Activated naive CD8-positive, alpha-beta T cell treated with anti-CD3 and anti-CD28 coated beads, Interleukin-2, amount 10 ng/mL, durations not matched to agents 7 days and 5 days (primary cell): ENCODE results near the gene MMP15. TPM values are rescaled to one million over a fixed set of nuclear protein-coding genes. Genes with fewer than 3 reads are reported as not detected.

ENCODE experiments used
- ATAC-seq: fragments of 150-1000 bp; cut with Tn5 transposase; one replicate; pipeline ENCODE4 v1.10.0; 2021; ENCODE audit warnings: low read depth, moderate library complexity
- POLR2A ChIA-PET: fragments of 350-600 bp; sonication (Branson Sonifier 250); formaldehyde crosslinking; loops from one replicate; lab custom pipeline; 2021; ENCODE audit warnings: antibody characterized with exemption; lab: Charles Lee
- DNase-seq: peaks from one replicate; pipeline ENCODE4 v3.0.0; 2021
- H3K27ac Mint-ChIP-seq: one replicate; pipeline ENCODE4 v1.8.0; 2022; ENCODE audit warnings: mild to moderate bottlenecking, mixed read lengths
- H3K27me3 Mint-ChIP-seq: one replicate; pipeline ENCODE4 v1.8.0; 2022; ENCODE audit warnings: mild to moderate bottlenecking, moderate library complexity, mixed read lengths
- H3K36me3 Mint-ChIP-seq: one replicate; pipeline ENCODE4 v1.8.0; 2021; ENCODE audit warnings: mild to moderate bottlenecking, mixed read lengths
- H3K4me1 Mint-ChIP-seq: one replicate; pipeline ENCODE4 v1.8.0; 2021; ENCODE audit warnings: mixed read lengths
- H3K4me3 Mint-ChIP-seq: one replicate; pipeline ENCODE4 v1.8.0; 2022; ENCODE audit warnings: mild to moderate bottlenecking, moderate library complexity, mixed read lengths
- H3K9me3 Mint-ChIP-seq: one replicate; pipeline ENCODE4 v1.8.0; 2021; ENCODE audit warnings: mixed read lengths
- total RNA-seq, 2 experiments: library from RNA; stranded (reverse); gene quantifications; one replicate each; pipeline ENCODE4 v1.2.3, GENCODE V29; 2021

MMP15 gene
- total RNA-seq, 2 experiments from 2014 or later: 0.61 to 0.62 TPM

DNA sequence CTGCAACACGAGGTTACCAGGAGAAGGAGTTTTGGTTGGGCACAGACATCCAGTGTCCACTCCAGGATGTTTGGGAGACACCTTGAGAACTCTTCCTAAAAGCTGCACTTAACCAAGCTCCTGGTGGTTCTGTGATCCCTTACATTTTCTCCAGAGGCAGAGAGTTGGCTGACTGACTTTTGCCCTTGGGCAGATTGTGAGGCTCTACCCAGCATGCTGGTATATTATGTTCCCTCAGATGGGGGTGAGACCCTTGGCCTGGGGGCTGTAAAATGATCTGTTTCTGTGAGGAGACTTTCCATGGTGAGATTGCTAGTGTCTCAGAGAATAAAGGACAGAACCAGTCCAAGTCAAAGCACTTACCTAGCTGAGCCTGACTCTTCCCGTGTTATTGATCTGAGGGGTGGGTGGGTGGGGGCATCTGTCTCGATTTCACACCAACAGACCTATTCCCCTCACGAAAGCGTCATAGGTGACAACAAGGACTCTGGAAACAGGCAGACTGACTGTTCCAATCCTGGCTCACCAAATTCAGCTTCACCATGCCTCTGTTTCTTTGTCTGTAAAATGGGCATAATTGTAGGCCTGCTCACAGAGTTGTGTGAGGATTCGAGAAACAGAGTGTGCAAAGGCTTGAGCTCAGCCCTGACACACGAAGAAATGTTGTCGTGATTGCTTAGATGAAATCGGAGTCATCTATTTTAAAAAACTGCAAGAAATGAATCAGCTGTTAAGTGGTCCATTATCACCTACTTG lies 12.2 kb upstream of the MMP15 start:
- POLR2A ChIA-PET: no interaction called here
- Mint-ChIP-seq H3K27me3 (no peaks in the 10 kb centered on the region), H3K9me3 (no peaks in the 10 kb centered on the region), H3K4me1 (peaks cover 2% of the 10 kb centered on the region), H3K27ac (no peak overlapping the region), H3K36me3 (peaks cover 7% of the 10 kb centered on the region), H3K4me3 (no peak overlapping the region)
- DNase-seq (no peak), ATAC-seq (no peak)

DNA sequence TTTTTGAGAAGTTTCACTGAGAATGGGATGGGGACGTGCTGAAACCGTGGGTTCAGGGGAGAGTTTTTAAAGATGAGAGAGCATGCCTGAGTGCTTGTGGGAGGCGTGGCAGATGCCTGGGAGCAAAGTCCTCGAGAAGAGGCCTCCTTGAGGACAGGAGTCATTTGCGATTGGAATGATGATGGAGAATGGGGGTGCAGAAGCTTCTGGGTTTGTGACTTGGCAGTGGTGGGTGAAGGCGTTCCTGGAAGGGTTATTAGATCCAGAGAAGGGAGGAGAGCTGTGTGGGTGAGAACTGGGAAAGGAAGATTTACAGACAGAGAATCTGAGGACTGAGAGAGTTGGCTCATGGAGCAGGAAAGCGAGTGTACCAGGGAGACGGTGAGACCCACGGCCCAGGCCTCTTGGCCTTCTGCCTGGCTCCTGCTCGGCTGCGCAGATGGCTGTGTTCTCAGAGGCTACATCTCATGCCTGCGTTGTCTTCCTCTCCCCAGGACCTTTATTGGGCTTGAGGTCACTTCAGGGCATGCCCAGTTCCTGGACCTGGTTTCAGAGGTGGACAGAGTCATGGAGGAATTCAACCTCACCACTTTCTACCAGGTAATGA lies 8.6 kb upstream of the MMP15 start:
- H3K27me3 Mint-ChIP-seq: no peaks in the 10 kb centered on the region
- H3K4me3 Mint-ChIP-seq: no peak overlapping the region
- ATAC-seq (no peak), DNase-seq (no peak)
- POLR2A ChIA-PET: no interaction called here
- H3K27ac Mint-ChIP-seq: no peak overlapping the region
- peaks cover 7% of the 10 kb centered on the region for H3K4me1 Mint-ChIP-seq
- no peaks in the 10 kb centered on the region for H3K9me3 Mint-ChIP-seq
- H3K36me3 Mint-ChIP-seq: peaks cover 7% of the 10 kb centered on the region

DNA sequence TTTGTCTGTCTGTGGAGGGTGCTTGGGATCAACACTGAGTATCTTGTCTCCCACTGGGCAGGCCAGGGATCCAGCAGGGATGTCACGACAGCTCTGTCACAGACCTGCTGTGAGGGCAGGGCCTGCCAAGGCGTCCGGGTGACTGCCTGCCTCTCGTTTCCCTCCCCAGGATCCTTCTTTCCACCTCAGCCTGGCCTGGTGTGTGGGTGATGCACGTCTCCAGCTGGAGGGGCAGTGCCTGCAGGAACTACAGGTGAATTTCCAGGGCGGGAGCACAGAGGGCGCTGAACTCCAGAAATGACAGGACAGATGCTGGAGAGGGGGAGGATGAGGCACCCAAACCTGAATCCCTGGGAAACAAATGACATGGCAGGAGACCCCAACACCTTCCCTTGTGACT lies 6.8 kb upstream of the MMP15 start:
- Mint-ChIP-seq H3K27me3 (no peaks in the 10 kb centered on the region), H3K9me3 (no peaks in the 10 kb centered on the region), H3K27ac (no peak overlapping the region), H3K4me3 (no peak overlapping the region), H3K36me3 (peaks cover 7% of the 10 kb centered on the region), H3K4me1 (peaks cover 10% of the 10 kb centered on the region)
- POLR2A ChIA-PET: no interaction called here
- DNase-seq (no peak), ATAC-seq (no peak)

DNA sequence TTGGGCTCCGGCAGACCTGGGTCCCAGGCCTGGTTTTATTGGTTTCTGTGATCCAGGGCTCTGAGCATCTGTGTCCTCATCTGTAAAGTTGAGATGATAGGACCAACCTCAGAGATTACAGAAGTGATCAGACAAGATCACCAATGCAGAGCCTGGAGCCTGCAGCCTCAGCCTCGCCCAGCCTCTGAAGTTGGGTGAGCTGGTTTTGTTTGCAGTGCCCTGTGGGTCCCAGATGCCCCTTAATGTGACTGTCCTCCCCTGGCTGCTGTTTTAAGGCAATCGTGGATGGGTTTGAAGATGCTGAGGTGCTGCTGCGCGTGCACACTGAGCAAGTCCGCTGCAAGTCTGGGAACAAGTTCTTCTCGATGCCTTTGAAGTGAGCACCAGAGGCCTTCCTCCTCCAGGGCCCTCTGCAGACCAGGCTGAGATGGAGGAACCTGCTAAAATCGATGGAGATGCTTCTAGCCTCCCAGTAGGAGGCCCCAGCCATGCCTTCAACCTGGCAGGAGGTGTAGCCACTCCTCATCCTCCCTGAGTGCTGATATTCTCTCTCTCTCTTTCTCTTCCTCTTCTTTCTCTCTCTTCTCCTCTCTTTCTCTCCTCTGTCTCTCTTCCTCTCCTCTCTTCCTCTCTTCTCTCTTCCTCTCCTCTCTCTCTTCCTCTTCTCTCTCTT lies 5.6 kb upstream of the MMP15 start:
- Mint-ChIP-seq H3K4me1 (peaks cover 14% of the 10 kb centered on the region), H3K36me3 (peaks cover 7% of the 10 kb centered on the region), H3K27me3 (peaks cover 8% of the 10 kb centered on the region), H3K4me3 (no peak overlapping the region), H3K9me3 (no peaks in the 10 kb centered on the region), H3K27ac (peak overlapping the region; percentile 84)
- ATAC-seq (no peak), DNase-seq (no peak)
- POLR2A ChIA-PET: interaction anchor here (0.6 kb wide), 1 partner anchor 12 kb away, joined by 5 read pairs; no protein-coding TSS in a partner anchor

DNA sequence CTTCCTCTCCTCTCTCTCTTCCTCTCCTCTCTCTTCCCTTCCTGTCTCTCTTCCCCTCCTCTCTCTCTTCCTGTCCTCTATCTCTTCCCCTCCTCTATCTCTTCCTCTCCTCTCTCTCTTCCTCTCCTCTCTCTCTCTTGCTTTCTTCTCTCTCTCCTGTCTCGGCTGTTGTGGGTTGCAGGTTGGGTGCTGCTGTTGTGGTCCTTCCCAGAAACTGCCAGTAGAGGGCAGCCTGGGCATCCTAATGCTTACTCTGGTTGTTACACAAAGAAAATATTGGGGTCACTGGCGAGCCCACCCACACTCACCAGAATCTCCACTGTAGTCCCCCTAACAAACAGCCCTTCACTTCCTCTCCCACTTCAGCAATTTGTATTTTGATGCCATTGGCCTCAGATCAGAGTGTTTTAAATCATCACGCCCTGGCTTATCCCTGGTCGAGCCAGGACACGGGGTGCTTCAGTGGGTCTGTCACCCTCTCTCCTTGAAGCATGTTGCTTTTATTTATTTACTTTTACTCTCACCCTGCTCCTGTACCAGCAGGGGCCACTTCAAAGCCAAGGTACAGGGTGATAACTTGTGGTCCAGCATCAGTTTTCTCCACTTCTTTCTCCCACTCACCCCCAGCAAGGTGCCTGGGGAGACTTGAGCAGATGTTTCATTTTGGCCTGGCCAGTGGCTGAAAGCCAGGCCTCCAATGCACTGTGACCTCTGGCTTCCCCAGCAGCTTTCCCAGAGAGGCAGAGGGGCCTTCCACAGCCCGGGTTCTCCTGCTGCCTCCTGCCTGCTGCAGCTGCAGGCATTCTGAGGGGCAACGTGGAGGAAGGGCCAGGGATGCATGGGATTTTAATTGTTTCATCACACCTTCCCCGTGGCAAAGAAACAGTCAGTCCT lies 4.7 kb upstream of the MMP15 start:
- ATAC-seq (peak; percentile 57), DNase-seq (peak; percentile 68)
- Mint-ChIP-seq H3K27me3 (peaks cover 10% of the 10 kb centered on the region), H3K36me3 (peaks cover 7% of the 10 kb centered on the region), H3K4me3 (peak overlapping the region; percentile 49), H3K27ac (peak overlapping the region; percentile 84), H3K9me3 (no peaks in the 10 kb centered on the region), H3K4me1 (peaks cover 14% of the 10 kb centered on the region)
- POLR2A ChIA-PET: no interaction called here

DNA sequence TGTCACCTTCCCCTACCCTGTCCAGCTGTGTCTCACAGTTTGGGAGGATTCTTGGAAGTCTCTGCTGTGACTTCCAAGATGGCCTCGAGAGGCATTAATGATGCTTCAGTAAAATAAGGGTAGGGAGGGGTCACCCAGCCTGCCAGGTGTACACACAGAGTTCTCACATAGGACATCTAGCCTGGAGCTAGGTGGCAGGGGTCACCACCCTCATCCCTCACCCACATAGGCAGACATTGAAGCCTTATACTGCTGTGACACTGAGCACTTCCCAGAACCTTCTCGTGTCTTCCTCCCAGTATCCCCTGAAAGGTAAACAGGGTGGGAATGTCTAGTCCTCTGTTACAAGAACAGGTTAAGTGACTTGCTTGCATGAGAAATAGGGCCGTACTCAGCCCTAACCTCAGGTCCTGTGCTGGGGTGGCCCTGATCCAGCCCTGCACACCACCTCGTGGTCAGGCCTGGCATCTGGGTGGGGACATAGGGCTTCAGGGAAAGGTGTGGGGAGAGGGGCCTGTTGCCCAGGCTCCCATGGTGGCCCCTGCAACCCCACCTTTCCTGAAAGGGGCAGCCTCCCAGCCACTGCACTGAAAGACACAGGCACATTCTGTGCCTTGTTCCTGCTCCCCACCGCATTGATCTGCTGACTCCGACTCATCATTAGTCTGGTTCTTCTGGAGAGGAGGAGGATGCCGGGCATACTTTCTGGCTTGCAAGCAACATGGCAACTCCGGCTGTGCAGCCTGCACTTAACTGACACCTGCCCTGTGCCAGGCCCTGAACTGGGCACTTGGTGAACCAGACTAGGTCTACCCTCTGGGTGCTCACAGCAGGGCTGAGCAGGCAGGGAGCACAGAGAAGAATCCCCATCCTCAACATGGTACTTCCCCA lies 3.6 kb upstream of the MMP15 start:
- ATAC-seq: no peak
- Mint-ChIP-seq H3K27me3 (peaks cover 10% of the 10 kb centered on the region), H3K27ac (no peak overlapping the region), H3K4me1 (peaks cover 14% of the 10 kb centered on the region), H3K36me3 (peaks cover 7% of the 10 kb centered on the region), H3K4me3 (no peak overlapping the region), H3K9me3 (no peaks in the 10 kb centered on the region)
- DNase-seq: no peak
- POLR2A ChIA-PET: no interaction called here

DNA sequence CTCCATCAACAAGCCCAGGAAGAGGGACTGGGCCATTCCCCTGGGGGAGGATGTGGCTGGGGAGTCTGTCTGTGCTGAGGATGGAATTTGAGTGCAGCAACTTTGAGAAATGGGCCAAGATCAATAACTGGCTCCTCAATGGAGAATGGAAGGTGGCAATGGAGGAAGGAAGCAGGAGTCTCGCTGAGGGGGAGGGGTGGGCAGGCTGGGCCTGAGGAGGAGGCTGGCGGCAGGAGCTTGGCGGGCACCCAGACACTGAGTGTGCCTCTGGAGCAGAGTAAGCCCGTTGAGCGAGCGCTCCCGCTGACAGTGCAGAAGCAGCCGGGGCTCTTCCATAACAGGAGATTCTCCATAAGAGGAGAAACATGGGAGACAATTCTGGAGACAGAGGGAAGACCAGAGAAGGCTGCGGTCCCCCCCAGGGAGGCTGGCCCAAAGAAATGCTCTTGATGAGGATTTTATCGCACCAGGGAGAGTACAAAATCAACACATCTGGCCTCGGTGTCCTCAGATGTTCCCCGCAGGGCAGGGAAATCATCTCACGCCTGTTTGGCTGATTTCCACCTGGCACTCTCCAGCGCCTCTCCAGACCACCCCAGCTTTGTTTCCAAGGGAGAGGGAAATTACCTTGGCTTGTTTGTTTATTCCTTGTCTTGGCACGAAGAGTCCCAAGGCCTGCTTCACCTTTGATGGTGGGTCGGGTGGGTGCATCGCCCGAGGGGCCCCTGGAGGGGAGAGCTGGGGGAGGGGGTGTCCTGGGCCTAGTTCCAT lies 2.8 kb upstream of the MMP15 start:
- DNase-seq (no peak), ATAC-seq (no peak)
- H3K4me3 Mint-ChIP-seq: no peak overlapping the region
- peaks cover 10% of the 10 kb centered on the region for H3K27me3 Mint-ChIP-seq
- peaks cover 7% of the 10 kb centered on the region for H3K36me3 Mint-ChIP-seq
- H3K4me1 Mint-ChIP-seq: peaks cover 14% of the 10 kb centered on the region
- H3K9me3 Mint-ChIP-seq: no peaks in the 10 kb centered on the region
- POLR2A ChIA-PET: interaction anchor here (1.0 kb wide), 1 partner anchor 107 kb away, joined by 4 read pairs; the partner anchor contains the start of gene CFAP20
- H3K27ac Mint-ChIP-seq: no peak overlapping the region

DNA sequence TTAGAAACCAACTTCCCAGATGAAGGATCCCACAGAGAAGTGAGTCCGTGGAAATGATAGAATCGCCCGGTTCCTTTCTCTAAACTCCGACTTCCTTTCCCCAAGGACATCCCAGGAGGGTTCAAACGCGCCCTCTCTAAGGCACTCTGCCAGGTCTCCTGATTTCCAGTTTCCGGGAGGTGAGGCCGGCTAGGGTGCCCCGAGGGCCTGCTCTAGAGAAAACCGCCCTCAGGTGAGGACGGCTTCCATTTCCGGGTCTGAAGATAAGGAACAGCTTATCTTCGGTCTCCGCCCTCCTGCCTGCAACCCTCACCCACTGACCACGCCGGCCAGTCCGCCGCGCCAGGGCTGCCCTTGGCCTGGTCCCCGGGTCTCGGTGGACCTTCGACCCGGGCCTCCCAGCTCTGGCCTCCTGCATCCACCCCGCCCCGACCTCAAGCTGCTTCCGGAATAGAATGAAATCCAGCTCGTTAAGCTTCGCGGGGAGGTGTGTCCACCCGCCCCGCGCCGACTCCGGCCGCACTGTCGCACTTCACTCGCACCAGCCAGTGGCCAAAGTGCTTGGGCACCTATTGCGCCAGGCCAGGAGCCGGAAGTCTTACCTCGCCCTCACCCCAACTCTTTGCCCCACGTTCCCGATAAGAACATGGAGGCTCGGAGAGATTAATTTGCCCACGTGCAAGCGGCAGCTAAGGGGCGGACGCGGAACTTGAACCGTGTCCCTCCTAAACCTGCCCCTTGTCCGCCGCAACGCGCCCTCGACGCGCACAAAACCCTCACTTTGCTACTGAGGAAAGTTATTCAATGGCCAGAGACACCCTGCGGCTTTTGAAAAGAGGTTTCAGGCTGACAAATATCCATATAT lies 836 bp upstream of the MMP15 start:
- ATAC-seq: peak; percentile 8
- H3K4me3 Mint-ChIP-seq: peak overlapping the region; percentile 89
- POLR2A ChIA-PET: interaction anchor here (1.4 to 2.0 kb wide), 3 partner anchors 25 to 105 kb away, joined by 3 to 6 read pairs (median 5); partner anchors contain the start of gene CFAP20
- peaks cover 16% of the 10 kb centered on the region for H3K4me1 Mint-ChIP-seq
- DNase-seq: peak; percentile 53
- H3K27me3 Mint-ChIP-seq: peaks cover 23% of the 10 kb centered on the region
- H3K36me3 Mint-ChIP-seq: peaks cover 7% of the 10 kb centered on the region
- H3K9me3 Mint-ChIP-seq: no peaks in the 10 kb centered on the region
- H3K27ac Mint-ChIP-seq: peak overlapping the region; percentile 79

DNA sequence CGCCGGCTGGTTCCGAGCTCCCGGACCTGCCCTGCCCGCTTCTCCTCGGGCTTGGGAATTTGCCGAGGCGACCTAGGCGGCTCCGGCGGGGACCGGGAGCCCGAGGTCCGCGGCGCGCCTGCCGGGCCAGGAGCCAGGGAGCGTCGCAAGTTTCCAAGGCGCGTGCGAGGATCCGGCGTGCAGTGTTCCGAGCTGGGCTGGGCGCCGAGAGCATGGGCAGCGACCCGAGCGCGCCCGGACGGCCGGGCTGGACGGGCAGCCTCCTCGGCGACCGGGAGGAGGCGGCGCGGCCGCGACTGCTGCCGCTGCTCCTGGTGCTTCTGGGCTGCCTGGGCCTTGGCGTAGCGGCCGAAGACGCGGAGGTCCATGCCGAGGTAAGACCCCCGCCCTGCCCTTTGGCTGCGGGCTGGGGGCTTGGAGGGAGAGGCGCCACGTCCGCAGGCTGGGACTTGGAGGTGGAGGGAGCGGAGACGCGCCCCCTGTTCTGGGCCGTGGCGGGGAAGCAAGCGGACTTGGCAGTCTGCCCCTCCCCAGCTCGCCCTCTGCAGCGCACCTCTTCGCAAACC lies 668 bp downstream of the MMP15 start:
- POLR2A ChIA-PET: interaction anchor here (0.7 to 1.3 kb wide), 2 partner anchors 28 to 147 kb away, joined by 3 to 4 read pairs; no protein-coding TSS in a partner anchor
- H3K36me3 Mint-ChIP-seq: no peaks in the 10 kb centered on the region
- peaks cover 9% of the 10 kb centered on the region for H3K4me1 Mint-ChIP-seq
- peak; percentile 12 for ATAC-seq
- peak overlapping the region; percentile 49 for H3K4me3 Mint-ChIP-seq
- H3K27me3 Mint-ChIP-seq: peaks cover 25% of the 10 kb centered on the region
- H3K9me3 Mint-ChIP-seq: no peaks in the 10 kb centered on the region
- H3K27ac Mint-ChIP-seq: no peak overlapping the region
- peak; percentile 52 for DNase-seq

DNA sequence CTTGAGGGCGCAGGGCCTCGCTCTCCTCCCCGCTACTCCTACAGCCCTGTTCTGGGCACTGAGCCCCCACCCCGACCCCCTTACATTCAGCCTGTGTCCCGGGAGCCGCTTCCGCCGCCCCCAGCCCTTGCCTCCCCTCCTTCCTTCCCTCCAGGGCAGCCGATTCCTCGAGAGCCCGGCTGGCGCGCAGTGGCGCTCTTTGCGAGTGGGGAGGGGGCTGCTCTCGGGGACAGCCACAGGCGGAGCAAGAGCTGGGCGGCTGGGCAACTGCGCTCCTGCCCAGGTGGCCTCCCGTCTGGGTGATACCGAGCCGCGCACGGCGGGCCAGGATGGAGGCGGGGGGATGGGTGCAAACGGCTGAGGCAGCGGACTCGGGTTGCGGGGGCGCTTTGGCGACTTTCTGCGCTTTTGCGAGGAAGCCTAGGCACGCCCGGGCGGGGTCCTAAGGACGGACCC lies 1.2 kb downstream of the MMP15 start:
- POLR2A ChIA-PET: interaction anchor here (1.3 kb wide), 1 partner anchor 28 kb away, joined by 4 read pairs; no protein-coding TSS in a partner anchor
- no peak for ATAC-seq
- Mint-ChIP-seq H3K9me3 (no peaks in the 10 kb centered on the region), H3K36me3 (no peaks in the 10 kb centered on the region), H3K4me3 (peak overlapping the region; percentile 49), H3K27me3 (peaks cover 25% of the 10 kb centered on the region), H3K27ac (no peak overlapping the region), H3K4me1 (peaks cover 9% of the 10 kb centered on the region)
- DNase-seq: no peak
